ENCODE measurements around the gene ZRANB1. TPM values are rescaled to one million over a fixed set of nuclear protein-coding genes. Genes with fewer than 3 reads are reported as not detected.
"Not testable (repeated sequence)": the region's sequence is repeated elsewhere in the genome, so short reads cannot be mapped to it uniquely, and the experiment has no call there.

ZRANB1 gene
- total RNA-seq, 1 donor from 2014 or later: 28.9 TPM

DNA sequence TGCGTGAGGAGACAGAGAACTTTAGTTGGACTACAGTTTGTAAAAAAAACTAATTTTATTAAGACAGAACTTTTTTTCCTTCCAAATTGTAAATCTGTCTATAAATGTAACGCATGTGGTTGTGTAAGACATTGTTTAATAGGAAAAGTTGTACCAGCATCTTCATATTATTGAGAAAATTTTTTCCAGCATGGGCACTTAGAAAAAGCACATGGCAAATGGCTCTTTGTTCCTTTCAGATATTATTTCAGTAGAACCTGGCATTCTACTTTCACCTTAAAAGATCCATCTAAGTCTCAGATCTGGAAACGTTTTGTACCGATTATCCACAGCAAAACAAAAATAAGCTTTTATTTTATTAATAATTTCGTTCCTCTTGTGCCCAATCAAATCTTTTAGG is 43.2 kb downstream of the ZRANB1 start:
- H3K4me1 Mint-ChIP-seq (ENCODE audit: low read depth, unreplicated experiment): no peaks in the 10 kb centered on the region
- H3K27me3 Mint-ChIP-seq (ENCODE audit: unreplicated experiment): no peaks in the 10 kb centered on the region
- no peak for DNase-seq
- H3K9me3 Mint-ChIP-seq (ENCODE audit: unreplicated experiment): peaks cover 12% of the 10 kb centered on the region
- TF ChIP-seq, protein P1, sequence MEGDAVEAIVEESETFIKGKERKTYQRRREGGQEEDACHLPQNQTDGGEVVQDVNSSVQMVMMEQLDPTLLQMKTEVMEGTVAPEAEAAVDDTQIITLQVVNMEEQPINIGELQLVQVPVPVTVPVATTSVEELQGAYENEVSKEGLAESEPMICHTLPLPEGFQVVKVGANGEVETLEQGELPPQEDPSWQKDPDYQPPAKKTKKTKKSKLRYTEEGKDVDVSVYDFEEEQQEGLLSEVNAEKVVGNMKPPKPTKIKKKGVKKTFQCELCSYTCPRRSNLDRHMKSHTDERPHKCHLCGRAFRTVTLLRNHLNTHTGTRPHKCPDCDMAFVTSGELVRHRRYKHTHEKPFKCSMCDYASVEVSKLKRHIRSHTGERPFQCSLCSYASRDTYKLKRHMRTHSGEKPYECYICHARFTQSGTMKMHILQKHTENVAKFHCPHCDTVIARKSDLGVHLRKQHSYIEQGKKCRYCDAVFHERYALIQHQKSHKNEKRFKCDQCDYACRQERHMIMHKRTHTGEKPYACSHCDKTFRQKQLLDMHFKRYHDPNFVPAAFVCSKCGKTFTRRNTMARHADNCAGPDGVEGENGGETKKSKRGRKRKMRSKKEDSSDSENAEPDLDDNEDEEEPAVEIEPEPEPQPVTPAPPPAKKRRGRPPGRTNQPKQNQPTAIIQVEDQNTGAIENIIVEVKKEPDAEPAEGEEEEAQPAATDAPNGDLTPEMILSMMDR (IDR thresholded peaks at IDR 0.05; ENCODE audit: partially characterized antibody, unreplicated experiment): no peak
- no peaks in the 10 kb centered on the region for H3K36me3 Mint-ChIP-seq (ENCODE audit: unreplicated experiment)
- H3K4me3 Mint-ChIP-seq (ENCODE audit: unreplicated experiment): no peak overlapping the region
- peak overlapping the region; percentile 59 for H3K27ac Mint-ChIP-seq (ENCODE audit: unreplicated experiment)

DNA sequence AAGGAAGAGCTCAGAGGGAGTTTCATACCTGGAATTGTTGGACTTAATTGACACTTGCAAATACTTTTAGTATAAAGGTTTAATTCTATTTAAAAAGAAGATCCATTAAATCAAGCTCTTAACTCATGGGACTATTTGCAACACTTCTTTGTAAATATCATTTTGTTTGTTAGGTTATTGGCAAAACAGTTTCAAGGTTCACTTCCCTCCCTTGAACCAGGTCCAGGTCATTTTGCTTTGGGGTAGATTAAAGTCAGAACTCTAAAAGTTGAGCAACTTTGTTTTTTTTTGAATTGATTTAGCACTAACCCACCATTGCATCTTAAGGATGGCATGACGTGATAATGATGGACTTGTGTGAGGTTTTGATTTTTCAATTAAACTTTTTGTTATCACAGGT is 45.9 kb downstream of the ZRANB1 start:
- peaks cover 14% of the 10 kb centered on the region for H3K9me3 Mint-ChIP-seq (ENCODE audit: unreplicated experiment)
- TF ChIP-seq, protein P1 (IDR thresholded peaks at IDR 0.05; ENCODE audit: partially characterized antibody, unreplicated experiment): no peak
- peaks cover 2% of the 10 kb centered on the region for H3K27me3 Mint-ChIP-seq (ENCODE audit: unreplicated experiment)
- H3K36me3 Mint-ChIP-seq (ENCODE audit: unreplicated experiment): no peaks in the 10 kb centered on the region
- DNase-seq: no peak
- H3K4me3 Mint-ChIP-seq (ENCODE audit: unreplicated experiment): no peak overlapping the region
- no peak overlapping the region for H3K27ac Mint-ChIP-seq (ENCODE audit: unreplicated experiment)
- H3K4me1 Mint-ChIP-seq (ENCODE audit: low read depth, unreplicated experiment): no peaks in the 10 kb centered on the region

DNA sequence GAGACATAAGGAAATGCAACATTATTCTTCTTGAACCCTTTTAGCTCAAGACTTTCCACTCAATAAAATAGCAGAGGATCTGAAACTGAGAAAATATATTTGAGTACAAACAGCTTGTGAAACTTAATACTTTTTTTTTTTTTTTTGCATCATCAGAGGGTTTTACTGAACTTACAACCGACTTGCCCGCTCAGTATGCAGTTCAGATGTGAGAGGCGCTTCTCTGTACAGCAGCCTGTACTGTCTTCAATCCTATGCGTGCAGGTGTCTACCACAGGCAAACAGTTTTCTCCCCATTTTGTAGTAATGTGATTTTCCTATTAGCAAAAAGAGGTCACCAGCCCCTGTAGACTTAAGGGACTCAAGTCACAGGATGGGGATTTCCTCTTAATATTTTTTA is 46.8 kb downstream of the ZRANB1 start:
- H3K9me3 Mint-ChIP-seq (ENCODE audit: unreplicated experiment): peaks cover 12% of the 10 kb centered on the region
- H3K36me3 Mint-ChIP-seq (ENCODE audit: unreplicated experiment); DNase-seq; H3K27ac Mint-ChIP-seq (ENCODE audit: unreplicated experiment); H3K4me1 Mint-ChIP-seq (ENCODE audit: low read depth, unreplicated experiment); H3K4me3 Mint-ChIP-seq (ENCODE audit: unreplicated experiment); H3K27me3 Mint-ChIP-seq (ENCODE audit: unreplicated experiment): not testable (repeated sequence)

DNA sequence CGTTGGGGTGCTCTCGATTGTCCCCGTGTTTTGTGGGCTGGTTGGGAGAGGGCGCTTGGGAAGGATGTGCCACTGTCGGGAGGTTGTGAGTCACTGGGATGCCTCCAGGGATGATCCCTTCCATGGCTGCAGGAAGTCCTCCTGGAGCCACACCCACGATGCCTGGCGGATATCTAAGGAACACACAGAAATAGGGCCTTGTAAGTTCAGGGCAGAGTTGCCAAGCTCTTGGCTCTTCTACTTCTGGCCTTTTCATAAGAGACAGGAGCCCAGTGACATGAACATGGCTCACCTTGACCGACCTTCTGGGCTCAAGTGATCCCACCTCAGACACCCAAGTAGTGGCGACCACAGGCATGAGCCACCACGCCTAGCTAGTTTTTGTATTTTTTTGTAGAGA is 47.6 kb downstream of the ZRANB1 start:
- H3K4me1 Mint-ChIP-seq (ENCODE audit: low read depth, unreplicated experiment): no peaks in the 10 kb centered on the region
- peak overlapping the region; percentile 26 for H3K27ac Mint-ChIP-seq (ENCODE audit: unreplicated experiment)
- H3K36me3 Mint-ChIP-seq (ENCODE audit: unreplicated experiment): no peaks in the 10 kb centered on the region
- TF ChIP-seq, protein P1 (IDR thresholded peaks at IDR 0.05; ENCODE audit: partially characterized antibody, unreplicated experiment): no peak
- H3K4me3 Mint-ChIP-seq (ENCODE audit: unreplicated experiment): no peak overlapping the region
- H3K9me3 Mint-ChIP-seq (ENCODE audit: unreplicated experiment): peaks cover 12% of the 10 kb centered on the region
- DNase-seq: no peak
- peaks cover 9% of the 10 kb centered on the region for H3K27me3 Mint-ChIP-seq (ENCODE audit: unreplicated experiment)

DNA sequence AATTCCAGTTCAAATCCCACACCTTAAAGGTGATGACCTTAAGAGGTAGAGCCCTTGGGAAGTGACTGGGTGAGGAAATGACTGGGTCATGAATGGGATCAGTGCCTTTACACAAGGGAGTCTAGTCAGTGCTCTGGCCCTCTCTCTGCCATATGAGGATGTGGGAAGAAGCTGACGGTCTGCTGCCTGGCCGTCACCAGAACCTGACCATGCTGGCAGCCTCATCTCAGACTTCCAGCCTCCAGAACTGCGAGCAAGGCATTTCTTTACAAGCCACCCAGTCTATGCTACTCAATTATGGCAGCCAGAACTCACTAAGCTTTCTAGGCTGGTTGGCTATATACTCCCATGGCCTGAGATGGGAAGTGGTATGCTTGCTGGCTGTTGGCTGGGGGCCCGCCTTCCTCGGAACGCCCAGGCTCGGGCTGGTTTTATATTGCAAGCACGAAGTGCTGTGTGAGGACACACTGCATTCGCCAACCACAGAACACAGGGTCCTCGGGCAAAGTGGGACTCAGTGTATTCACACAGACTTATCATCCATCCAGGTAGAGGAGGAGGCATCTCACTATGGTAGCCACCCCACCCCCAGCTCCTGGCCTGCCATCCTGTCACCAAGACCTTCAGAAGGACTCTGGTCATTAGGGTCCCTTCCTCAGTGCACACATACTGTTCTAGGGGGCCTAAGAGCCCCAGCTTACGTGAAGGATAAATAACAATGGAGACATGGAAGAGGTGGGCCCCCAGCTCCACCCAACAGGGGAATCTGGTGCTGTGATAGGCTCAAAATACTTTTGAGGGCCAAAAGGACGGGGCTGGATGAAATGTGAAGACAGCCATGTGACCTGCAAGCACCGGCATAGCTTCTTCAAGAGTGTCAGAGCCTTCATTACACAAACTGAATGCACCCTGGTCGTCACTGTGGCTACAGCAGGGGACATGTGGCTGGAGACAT is 49.0 kb downstream of the ZRANB1 start:
- no peak overlapping the region for H3K27ac Mint-ChIP-seq (ENCODE audit: unreplicated experiment)
- H3K36me3 Mint-ChIP-seq (ENCODE audit: unreplicated experiment): no peaks in the 10 kb centered on the region
- H3K4me1 Mint-ChIP-seq (ENCODE audit: low read depth, unreplicated experiment): no peaks in the 10 kb centered on the region
- no peak overlapping the region for H3K4me3 Mint-ChIP-seq (ENCODE audit: unreplicated experiment)
- H3K9me3 Mint-ChIP-seq (ENCODE audit: unreplicated experiment): peaks cover 10% of the 10 kb centered on the region
- H3K27me3 Mint-ChIP-seq (ENCODE audit: unreplicated experiment): peaks cover 16% of the 10 kb centered on the region
- TF ChIP-seq, protein P1 (IDR thresholded peaks at IDR 0.05; ENCODE audit: partially characterized antibody, unreplicated experiment): no peak
- no peak for DNase-seq
